GM19240 (cell line): ENCODE measurements around the gene ZNF784.

Experiments
- DNase-seq: peaks from one replicate; pipeline ENCODE4 v3.0.0; 2011; ENCODE audit warnings: low spot score; ENCODE audit not compliant: insufficient read length

Gene ZNF784, protein sequence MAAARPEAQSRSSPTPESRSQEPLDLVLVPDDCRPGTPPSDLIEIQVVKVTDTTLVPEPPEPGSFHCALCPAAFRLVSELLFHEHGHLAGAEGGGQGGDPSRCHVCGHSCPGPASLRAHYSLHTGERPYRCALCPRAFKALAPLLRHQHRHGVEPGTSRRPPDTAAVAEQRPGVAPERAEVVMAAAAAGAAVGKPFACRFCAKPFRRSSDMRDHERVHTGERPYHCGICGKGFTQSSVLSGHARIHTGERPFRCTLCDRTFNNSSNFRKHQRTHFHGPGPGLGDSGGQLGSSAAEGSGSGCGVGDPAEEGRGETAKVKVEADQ

DNA sequence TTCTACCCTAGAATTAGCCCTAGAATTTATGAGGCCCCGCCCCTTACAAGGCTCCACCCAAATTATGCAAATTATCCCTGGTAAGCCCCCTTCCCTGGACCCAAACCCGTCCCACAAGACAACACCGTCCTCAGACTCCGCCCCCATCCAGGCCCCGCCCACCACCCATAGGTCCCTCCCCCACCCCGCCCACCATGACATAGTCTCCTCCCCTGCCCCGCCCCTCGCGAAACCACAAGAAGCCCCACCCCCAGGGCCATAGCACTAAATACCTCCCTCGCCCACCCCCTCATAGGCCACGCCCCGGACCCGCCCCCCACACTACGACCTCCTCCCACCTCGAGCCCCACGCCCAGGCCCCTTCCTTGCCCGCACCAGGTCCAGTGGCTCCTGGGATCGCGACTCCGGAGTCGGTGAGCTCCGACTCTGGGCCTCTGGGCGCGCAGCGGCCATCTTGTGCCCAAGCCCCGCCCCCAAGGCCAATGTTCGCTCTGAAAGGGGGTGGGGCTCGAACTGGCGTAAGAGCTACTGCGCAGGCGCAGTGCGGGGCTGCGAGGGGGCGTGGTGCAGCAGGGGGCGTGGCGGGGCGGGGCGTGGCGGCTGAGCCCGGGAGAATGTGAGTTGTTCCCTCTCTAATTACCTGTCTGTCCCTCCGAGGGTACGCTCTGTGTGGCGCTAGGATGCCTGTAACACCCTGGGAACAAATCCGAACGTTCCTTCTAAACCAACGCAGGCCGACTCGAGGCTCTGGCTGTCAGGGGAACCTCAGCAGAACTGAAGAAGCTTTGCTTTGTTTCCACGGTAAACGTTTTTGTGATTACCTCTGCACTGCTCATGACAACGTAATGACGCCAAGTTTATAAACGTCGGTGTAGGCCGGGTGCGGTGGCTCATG is at the start of gene ZNF784:
TSS of gene ZNF784 (minus strand) at position 458 of the 895 bp plus-strand sequence. CDS start at position 453, 5 bp downstream.
- peak; percentile 92 for DNase-seq

- no peak for DNase-seq
Measured at GRCh38 chr19:55673889-55674288, 49.5 kb upstream of the ZNF784 start.

DNA sequence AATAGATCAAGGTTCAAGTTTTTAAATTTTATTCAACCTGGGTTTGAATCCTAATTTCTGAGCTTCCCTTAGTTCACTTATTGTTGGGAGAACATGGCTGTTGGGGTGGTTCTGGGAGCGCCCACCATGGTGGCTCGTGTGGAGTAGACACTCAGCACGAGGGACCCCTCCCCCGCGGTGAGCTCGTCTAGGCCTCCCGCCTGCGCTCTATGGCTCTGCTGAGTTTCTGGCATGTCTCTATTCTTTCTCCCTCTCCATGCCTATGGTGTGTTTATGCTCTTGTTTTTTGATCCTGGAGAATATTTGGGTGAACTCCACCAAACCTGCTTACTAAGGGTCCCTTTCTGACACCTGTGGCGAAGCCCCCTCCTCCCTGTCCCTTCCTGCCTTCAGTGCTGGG is 49.1 kb upstream of the ZNF784 start:
- no peak for DNase-seq

DNA sequence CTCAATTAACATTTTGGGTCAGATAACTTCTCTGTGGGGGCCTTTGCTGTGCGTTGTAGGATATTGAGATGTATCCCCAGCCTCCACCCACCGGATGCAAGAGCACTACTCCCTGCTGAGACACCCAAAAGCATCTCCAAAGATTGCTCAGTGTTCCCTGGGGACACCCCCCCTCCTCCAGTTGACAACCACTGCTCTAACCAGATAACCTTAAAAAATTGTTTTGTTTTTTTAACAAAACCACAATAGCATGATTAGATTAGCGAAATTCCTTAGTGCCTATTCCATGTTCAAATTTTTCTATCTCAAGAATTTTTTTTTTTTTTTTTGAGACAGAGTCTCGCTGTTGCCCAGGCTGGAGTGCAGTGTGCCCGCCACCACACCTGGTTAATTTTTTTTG is 48.1 kb upstream of the ZNF784 start:
- DNase-seq, result no peak

- DNase-seq, result no peak
Measured at GRCh38 chr19:55671054-55671378, 46.6 kb upstream of the ZNF784 start.

DNA sequence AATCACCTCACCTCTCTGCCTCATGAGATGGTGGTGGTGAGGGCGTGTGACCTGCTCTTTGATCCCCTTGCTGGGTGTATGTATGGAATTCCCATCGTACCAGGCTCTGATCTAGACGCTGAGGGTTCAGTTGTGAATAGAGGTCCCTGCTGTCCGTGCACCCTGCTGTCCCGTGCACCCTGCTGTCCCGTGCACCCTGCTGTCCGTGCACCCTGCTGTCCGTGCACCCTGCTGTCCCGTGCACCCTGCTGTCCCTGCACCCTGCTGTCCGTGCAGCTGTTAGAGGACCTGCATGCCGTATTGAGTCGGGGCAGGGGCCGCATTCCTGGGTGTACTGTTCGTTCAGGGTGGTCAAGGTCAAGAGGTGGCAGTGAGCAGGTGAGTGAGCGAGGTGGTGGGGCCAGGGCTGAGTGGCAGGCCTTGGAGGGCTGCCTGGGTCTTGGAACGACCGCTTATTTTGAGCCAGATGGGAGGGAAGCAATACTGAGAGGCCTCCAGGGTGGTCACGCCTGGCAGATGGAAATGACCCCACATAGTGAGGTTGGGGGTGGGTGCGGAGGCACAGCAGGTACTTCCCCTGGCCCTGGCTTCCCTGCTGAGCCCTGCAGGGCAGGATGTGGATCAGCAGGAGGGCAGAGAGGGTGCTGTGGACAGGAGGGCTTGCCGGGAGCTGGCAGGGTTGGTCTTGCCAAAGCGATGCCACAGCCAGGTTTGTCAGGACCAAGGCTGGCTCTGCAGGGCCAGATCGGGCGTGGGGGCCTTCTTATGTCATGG is 46.1 kb upstream of the ZNF784 start:
- DNase-seq, result no peak

GRCh38 chr19:55669418-55670279 is 45.3 kb upstream of the ZNF784 start:
- DNase-seq, result no peak

GRCh38 chr19:55668603-55669348 is 44.4 kb upstream of the ZNF784 start:
- DNase-seq, result no peak

DNA sequence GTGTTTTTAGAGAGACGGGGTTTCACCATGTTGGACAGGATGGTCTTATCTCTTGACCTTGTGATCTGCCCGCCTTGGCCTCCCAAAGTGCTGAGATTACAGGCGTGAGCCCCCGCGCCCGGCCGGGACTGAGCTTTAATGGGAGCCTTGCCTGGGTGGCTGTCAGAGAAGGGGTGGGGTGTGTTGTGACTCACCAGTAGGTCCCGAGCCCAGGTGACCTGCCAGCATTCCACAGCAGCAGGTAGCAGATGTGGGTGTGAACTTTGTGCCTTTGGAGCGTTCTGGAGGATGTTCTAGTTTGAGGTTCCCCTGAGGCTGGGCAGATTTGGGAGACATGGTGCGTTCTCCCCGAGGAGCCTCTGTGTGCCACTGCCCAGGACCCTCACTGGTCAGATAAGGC is 43.6 kb upstream of the ZNF784 start:
- DNase-seq, result no peak

DNA sequence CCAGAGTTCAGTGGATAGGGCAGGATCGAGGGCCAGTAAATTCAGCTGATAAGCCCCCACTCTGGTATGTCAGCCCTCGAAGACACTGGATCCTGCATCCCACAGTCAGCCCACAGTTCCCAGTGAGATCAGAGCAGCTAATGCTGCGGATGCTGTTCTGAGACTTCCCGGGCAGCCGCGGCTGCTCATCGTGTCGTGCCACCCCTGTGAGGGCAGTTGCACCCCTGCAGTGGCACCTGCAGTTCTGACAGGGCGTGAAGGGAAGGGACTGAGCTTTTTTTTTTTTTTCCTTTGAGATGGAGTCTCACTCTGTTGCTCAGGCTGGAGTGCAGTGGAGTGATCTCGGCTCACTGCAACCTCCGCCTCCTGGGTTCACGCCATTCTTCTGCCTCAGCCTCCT is 43.1 kb upstream of the ZNF784 start:
- no peak for DNase-seq

GRCh38 chr19:55667006-55667381 is 42.6 kb upstream of the ZNF784 start:
- DNase-seq, result no peak

- no peak for DNase-seq
Measured at GRCh38 chr19:55666343-55667005, 42.1 kb upstream of the ZNF784 start.

DNA sequence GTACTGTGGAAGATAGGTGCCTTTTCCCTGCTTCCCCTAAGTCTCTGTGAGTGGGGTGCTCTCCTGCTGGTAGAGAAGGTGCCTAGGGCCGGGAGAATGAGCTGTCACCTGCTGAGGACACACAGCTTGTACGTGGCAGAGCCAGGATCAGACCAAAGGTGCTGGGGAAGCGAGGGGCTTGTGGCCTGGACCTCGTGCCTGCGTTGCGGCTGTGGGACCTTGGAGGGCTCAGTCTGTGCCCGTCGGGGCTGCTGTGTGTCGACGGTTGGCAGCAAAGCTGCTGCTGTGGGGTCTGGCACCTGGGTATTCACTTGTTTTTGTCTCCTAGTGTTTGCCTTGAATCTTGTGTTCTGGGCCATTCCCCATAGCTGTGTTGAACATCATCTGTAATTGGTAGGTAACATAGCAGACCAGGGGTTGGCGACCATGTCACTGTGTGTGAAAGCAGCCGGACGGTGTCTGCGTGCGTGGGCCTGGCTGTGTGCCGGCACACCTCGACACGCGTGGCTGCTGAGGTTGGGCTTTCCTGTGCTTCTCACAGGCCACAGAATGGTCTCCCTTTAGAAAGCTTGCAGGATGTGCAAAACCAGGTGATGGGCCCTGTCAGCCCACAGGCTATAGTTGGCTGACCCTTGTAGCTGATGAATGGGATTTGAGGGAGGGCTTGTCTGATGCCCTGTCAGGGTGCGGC is 39.6 kb upstream of the ZNF784 start:
- DNase-seq, result no peak

DNA sequence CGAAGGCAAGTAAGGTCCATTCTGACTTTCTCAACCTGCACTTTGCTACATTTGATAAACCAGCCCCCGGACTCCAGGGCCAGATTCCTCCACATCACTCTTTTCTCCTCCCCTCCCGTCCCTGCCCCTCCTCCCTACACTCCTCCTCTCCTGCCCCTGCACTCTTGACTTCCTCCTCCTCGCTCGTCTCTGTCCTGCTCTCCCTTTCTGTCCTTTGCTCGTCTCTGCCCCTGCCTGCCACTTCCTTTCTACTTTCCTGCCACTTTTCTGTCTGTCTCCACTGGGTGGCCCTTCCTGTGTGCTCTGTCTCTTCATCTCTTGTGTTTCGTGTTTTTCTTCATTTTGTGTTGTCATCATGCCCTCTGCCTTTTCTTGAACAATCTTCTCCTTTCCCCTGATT is 37.5 kb upstream of the ZNF784 start:
- no peak for DNase-seq

DNA sequence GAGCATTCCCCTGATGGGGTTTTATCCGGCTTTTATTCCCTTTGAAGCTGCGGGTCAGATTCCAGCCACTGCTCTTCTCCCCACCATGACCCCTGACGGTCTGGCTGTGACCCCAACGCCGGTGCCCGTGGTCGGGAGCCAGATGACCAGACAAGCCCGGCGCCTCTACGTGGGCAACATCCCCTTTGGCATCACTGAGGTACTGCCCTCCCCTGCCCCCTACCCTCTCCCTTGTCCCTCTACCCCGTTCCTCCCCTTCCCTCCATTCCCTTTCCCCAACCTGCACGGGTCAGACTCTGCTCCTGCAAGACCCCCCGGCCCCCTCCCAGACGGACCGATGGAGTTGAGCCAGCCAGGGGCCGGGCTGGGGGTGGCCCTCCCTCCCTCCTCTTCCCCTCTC is 36.6 kb upstream of the ZNF784 start:
- no peak for DNase-seq

GRCh38 chr19:55660404-55660803 is 36.0 kb upstream of the ZNF784 start:
- DNase-seq, result no peak

DNA sequence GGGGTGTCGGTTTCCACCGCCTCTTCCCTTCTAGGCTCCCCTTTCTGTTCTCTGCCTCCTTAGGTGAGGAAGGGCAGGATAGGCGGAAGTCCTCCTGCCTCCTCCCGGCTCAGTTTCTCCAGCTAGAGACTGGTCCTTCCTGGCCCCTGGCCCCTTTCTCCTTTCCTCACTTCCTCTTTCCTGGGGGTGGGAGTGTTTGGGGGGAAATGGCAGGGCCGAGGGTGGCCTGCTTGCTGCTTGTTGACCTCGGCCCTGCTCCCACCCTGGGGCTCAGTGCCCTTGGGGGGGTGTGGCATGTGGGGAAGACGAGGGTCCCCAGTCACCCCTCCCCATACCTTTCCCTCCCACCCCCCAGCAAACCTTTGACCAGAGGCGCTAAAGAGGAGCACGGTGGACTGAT is 35.5 kb upstream of the ZNF784 start:
- DNase-seq, result no peak

GRCh38 chr19:55658846-55659459 is 34.6 kb upstream of the ZNF784 start:
- DNase-seq, result no peak
